ENCODE measurements around the gene HAGHL.
"Not testable (repeated sequence)": the region's sequence is repeated elsewhere in the genome, so short reads cannot be mapped to it uniquely, and the experiment has no call there.

The HAGHL gene

GRCh38 chr16:734208-734980 lies 7.5 kb downstream of the HAGHL start:
- no peak for DNase-seq (ENCODE audit: low read depth in 2 of 2)

- DNase-seq (ENCODE audit: low read depth in 2 of 2) = no peak
Observed at GRCh38 chr16:734981-735881, 8.3 kb downstream of the HAGHL start.

- DNase-seq (ENCODE audit: low read depth in 2 of 2) = no peak
Observed at GRCh38 chr16:735982-736453, 9.1 kb downstream of the HAGHL start.

- no peak for DNase-seq (ENCODE audit: low read depth in 2 of 2)
Observed at GRCh38 chr16:736936-737481, 10.1 kb downstream of the HAGHL start.

GRCh38 chr16:739560-740458 lies 12.9 kb downstream of the HAGHL start:
- DNase-seq (ENCODE audit: low read depth in 2 of 2) = no peak

GRCh38 chr16:740459-740763 lies 13.5 kb downstream of the HAGHL start:
- no peak for DNase-seq (ENCODE audit: low read depth in 2 of 2)

GRCh38 chr16:740764-741505 lies 14.0 kb downstream of the HAGHL start, which contains the start of gene CIAO3:
Gene CIAO3 (minus strand): TSS chr16:740997. CDS start chr16:740985, 12 bp downstream.
- DNase-seq (ENCODE audit: low read depth in 2 of 2) = peak; percentile 87 to 88

GRCh38 chr16:741986-742629 lies 15.2 kb downstream of the HAGHL start:
- no peak for DNase-seq (ENCODE audit: low read depth in 2 of 2)

- DNase-seq (ENCODE audit: low read depth in 2 of 2) = not testable (repeated sequence)
Observed at GRCh38 chr16:742894-743293, 16.0 kb downstream of the HAGHL start.

- no peak for DNase-seq (ENCODE audit: low read depth in 2 of 2)
Observed at GRCh38 chr16:743794-744500, 17.0 kb downstream of the HAGHL start.

- DNase-seq (ENCODE audit: low read depth in 2 of 2) = no peak
Observed at GRCh38 chr16:745739-746138, 18.8 kb downstream of the HAGHL start.

GRCh38 chr16:746637-747036 lies 19.7 kb downstream of the HAGHL start:
- DNase-seq (ENCODE audit: low read depth in 2 of 2) = no peak

GRCh38 chr16:747978-748746 lies 21.3 kb downstream of the HAGHL start:
- DNase-seq (ENCODE audit: low read depth in 2 of 2) = no peak

- DNase-seq (ENCODE audit: low read depth in 2 of 2) = no peak
Observed at GRCh38 chr16:749010-749409, 22.1 kb downstream of the HAGHL start.

GRCh38 chr16:750485-750884 lies 23.6 kb downstream of the HAGHL start:
- DNase-seq (ENCODE audit: low read depth in 2 of 2) = no peak

GRCh38 chr16:751152-752006 lies 24.5 kb downstream of the HAGHL start:
- DNase-seq (ENCODE audit: low read depth in 2 of 2) = no peak

GRCh38 chr16:752007-752312 lies 25.1 kb downstream of the HAGHL start:
- no peak for DNase-seq (ENCODE audit: low read depth in 2 of 2)

- DNase-seq (ENCODE audit: low read depth in 2 of 2) = not testable (repeated sequence)
Observed at GRCh38 chr16:754121-754607, 27.3 kb downstream of the HAGHL start.

Data from stimulated activated CD8-positive, alpha-beta memory T cell treated with anti-CD3 and anti-CD28 coated beads, Interleukin-2, amount 100 ng/mL, for 1 hour (primary cell).